Vagina (tissue), 2 donors: ENCODE results near the gene KRTAP10-10.

Experiments used
- POLR2A ChIP-seq, 2 donors: fragments of 450-650 bp; IDR thresholded peaks; one replicate each; pipeline ENCODE4 v1.6.1; 2017; ENCODE audit warnings: antibody characterized with exemption in 2 of 2, mild to moderate bottlenecking in 2 of 2, moderate library complexity in 2 of 2
- TF ChIP-seq, protein P1 (sequence below), 3 experiments: fragments of 450-650 bp in 2 of 3; fragments of 200-600 bp in 1 of 3; sonication (generic) in 1 of 3; IDR thresholded peaks; one replicate each; pipeline ENCODE4 v1.5.1; 2017 to 2019; ENCODE audit warnings: antibody characterized with exemption in 3 of 3, mild to moderate bottlenecking in 2 of 3, moderate library complexity in 2 of 3

DNA sequence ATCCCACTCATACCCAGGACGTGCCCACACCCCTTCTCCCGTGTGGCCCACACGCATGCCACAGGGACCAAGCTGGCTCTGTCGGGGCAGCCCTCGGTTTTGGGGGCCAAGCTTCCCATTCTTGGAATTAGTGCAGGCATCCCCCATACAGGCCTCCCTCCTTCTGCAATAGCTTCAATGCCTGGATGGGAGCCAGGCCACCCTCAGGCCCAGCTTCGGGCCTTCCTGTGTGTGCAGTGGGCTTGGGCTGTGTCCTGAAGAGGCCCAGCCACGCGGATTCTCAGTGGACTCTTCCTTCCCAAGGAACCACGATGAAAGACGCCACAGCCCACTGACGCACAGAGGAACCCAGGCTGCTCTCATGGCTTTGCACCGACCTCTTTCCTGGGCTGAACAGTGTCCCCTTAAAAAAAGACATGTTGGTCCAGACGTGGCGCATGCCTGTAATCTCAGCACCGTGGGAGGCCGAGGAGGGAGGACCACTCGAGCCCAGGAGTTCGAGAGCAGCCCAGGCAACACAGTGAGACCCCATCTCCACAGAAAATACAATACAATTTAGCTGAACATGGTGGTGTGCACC is 12.5 kb downstream of the KRTAP10-10 start:
- TF ChIP-seq, protein P1, sequence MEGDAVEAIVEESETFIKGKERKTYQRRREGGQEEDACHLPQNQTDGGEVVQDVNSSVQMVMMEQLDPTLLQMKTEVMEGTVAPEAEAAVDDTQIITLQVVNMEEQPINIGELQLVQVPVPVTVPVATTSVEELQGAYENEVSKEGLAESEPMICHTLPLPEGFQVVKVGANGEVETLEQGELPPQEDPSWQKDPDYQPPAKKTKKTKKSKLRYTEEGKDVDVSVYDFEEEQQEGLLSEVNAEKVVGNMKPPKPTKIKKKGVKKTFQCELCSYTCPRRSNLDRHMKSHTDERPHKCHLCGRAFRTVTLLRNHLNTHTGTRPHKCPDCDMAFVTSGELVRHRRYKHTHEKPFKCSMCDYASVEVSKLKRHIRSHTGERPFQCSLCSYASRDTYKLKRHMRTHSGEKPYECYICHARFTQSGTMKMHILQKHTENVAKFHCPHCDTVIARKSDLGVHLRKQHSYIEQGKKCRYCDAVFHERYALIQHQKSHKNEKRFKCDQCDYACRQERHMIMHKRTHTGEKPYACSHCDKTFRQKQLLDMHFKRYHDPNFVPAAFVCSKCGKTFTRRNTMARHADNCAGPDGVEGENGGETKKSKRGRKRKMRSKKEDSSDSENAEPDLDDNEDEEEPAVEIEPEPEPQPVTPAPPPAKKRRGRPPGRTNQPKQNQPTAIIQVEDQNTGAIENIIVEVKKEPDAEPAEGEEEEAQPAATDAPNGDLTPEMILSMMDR (IDR thresholded peaks at IDR 0.05) = no peak
- no peak for TF ChIP-seq POLR2A (IDR thresholded peaks at IDR 0.05)
